HG03354 (cell line): Measurements from ENCODE around the gene GABPB2.
"Not testable (repeated sequence)": the region's sequence is repeated elsewhere in the genome, so short reads cannot be mapped to it uniquely, and the experiment has no call there.

Experiments
- ATAC-seq: cut with Tn5 transposase; IDR thresholded peaks from one replicate; pipeline ENCODE4 v1.9.1; 2021; ENCODE audit warnings: mild to moderate bottlenecking; ENCODE audit not compliant: unreplicated experiment, poor library complexity, severe bottlenecking

The GABPB2 gene

DNA sequence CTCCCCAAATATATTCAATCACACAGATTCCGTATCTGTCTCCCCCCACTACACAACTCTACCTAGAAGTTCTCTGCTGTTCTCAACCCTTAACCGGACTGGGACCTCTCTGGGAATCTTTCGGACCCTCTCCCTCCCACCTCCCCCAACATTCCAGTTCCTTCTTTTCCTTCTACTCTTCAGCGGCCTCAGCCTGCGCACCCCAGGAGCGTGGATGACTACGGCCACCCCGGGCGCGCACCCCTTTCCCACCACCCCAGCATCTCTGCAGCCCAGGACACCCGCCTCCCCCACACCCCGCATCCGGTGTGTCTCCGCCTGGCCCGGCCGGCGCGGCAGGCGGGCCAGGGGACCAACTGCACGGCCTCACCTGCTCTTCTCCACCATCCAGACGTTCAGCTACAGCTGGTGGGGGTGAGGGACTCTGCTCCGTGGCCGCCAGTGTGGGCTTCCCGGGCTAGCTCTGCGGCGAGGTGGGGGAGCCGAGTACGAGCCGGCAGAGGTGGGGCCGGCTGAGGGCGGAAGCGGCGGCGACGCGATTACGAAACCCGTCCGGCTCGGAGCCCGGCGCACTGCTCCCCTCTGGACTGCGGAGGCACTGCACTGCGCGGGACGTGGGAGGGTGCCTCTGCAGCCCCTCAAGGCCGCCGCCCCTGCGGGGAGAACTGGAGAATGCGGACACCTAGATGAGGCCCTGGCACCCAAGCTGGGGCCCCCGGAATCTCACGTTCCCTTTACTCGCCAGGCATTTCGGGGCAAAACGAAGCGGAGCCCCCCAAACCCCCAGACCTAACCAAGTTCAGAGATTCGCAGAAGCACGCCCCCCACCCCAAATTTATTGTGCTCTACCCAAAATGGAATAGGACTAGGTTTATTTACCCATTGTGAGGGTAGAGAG, 11.2 kb upstream of the GABPB2 start, which contains the start of gene CDC42SE1:
Gene CDC42SE1, minus strand, starts transcription at position 514 of the 898 bp plus-strand sequence. CDS start 3,892 bp downstream, outside the sequence.
- ATAC-seq: peak; percentile 87

DNA sequence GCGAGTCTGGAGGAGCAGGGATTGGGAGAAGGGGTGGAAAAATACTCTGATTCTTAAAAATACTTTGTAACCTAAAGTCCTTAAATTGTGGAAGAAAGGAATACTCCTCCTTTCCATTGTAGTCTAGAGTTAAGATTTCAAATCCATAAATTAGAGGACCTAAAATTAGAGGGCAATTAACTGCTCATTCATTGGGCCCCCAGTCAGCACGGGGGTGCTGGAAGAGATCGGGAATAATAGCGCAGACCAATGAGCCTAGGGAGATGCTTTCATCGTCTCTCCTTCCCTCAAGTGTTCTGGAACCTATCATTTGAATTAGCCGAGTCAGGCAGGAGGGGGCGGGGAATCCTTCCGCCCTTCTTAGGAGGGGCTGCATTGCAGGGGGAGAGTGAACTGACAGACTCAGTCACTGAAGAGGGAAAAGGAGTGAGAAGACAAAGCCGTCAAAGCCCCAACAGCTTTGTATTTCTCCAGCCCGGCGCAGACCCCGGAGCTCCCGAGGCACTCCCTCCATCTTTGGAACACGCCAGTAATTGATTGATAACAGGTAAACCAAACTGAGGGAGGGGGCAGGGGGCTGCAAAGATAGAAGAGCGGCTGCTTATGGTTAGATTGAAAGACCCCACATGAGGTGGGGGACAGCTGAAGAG, 10.4 kb upstream of the GABPB2 start, which contains the start of gene MLLT11:
Gene MLLT11, plus strand, starts transcription at position 391 of the 650 bp plus-strand sequence. CDS start 6,828 bp downstream, outside the sequence.
- no peak for ATAC-seq

DNA sequence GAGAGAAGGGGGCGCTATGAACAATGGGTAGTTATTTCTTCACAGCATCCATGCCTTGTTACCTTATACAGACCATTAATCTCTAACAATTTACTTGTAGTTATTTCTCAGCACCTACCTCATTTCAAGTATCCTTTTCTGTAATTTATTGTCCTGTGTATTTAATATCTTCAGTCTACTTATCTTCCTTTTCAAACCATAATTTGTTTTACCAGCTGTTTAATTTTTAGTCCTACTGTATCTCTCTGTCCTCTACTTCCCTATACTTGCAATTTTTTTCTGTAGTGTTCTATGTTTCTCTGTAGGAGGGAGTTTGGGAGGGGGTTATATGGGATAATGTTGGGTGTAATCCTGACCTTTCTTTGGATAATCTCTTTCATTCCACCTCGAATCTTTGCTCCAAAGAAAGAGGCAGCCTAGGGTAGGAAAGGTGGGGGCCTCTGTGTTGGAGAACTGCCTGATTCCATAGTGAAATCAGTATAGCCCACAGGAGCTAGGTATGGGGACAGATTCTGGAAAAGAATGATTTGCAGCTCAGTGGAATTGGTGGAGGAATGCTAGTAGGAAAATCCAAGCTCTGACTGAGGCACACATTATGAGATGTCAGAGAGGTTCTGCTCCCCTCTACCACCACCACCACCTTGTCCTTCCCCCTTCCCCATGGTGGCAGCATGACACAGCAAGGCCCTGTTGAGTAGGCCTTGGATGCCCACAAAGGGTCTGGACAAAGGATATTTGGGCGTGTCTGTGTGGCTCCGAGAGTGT, 9.7 kb upstream of the GABPB2 start:
- ATAC-seq: no peak

DNA sequence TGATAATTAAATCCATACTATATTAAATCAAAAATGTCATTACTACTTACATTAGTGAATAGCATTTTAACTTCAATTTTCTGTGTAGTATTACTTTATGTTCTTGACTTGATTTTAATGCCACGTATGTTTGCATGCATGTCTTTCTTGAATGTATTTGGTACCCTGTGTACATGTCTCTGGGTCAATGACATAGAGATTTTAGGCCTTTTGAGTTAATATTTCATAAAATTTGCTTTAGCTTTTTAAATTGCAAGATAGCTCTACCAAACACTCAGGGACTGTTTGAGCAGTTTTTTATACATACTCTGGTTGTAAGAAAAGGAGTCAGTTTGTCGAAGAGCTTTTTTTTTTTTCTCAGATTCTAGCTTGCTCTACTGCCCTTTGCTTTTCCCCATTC, 8.9 kb upstream of the GABPB2 start:
- ATAC-seq: no peak

DNA sequence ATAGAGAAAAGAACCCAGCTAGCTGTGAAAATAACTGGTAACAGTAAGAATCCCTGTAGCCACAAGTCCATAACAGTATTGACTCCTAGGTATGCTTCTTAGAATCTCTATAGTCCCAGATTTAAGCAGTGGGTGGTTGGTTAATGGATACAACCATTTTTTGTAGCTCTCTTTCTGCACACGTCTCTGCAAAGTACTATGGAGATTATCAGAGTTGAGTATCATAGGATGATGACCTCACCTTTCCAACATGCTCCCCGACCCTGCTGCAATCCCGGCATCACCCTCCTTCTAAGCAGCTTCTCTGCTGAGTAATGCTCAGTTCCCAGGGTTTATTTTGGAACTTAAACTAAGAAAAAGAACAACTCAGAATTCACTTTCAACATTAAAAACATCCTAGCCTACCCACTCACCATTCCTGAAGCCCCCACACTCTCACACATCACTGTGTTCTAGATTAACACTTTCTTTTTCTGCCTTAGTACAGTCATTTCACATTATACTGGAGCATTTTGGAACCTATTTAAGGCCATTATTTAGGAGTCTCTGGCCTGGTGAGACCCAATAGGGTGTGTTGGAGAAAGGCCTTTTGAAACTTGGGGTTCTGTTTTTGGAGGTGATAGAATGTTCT, 7.7 kb upstream of the GABPB2 start:
- ATAC-seq: no peak

DNA sequence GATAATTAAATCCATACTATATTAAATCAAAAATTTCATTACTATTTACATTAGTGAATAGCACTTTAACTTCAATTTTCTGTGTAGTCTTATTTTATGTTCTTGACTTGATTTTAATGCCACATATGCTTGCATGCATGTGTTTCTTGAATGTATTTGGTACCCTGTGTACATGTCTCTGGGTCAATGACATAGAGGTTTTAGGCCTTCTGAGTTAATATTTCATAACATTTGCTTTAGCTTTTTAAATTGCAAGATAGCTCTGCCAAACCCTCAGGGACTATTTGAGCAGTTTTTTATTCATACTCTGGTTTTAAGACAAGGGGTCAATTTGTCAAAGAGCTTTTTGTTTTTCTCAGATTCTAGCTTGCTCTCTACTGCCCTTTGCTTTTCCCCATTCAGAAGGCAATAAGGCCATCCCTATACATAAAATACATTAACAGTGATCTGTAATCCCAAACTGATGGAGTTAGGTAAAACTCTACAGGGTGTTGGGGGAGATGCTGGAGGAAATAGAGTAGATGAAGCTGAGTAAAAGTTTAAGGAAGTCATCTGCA, 5.4 kb upstream of the GABPB2 start:
- no peak for ATAC-seq

DNA sequence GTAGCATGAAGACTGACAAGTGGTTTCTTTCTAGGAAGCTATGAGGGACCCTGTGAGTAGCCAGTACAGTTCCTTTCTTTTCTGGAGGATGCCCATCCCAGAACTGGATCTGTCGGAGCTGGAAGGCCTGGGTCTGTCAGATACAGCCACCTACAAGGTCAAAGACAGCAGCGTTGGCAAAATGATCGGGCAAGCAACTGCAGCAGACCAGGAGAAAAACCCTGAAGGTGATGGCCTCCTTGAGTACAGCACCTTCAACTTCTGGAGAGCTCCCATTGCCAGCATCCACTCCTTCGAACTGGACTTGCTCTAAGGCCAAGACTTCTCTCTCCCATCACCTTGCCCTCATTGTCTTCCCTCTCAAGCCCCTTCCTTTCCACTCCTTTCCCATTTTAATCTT, 3.4 kb upstream of the GABPB2 start:
- no peak for ATAC-seq

DNA sequence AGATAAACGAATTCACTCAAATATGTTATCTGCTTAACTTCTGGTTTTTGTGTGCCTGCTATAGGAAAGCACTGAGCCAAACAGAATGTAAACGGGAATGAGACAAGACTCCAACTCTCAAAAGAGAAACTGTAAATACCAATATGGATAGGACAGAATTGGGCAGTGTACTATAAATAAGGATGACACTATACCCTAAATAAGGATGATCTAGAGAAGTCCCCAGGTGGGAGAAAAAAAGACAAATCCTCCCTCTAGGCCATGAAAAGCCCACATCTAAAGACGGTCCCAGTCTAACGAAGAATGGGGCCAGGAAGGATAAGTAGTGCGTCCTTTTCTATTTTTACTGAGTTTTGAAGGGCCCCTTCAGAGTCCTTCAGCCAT, 1.5 kb upstream of the GABPB2 start:
- ATAC-seq: no peak

DNA sequence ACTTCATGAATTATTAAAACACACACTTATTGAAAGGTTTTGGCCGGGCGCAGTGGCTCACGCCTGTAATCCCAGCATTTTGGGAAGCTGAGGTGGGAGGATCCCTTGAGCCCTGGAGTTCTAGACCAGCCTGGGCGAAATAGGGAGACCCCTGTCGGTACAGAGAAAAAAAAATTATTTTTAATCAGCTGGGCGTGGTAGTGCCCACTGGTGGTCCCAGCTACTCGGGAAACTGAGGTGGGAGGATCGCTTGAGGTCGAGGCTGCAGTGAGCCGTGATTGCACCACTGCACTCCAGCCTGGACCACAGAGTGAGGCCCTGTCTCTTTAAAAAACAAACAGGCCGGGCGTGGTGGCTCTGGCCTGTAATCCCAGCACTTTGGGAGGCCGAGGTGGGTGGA, 1.7 kb downstream of the GABPB2 start:
- ATAC-seq: no peak

DNA sequence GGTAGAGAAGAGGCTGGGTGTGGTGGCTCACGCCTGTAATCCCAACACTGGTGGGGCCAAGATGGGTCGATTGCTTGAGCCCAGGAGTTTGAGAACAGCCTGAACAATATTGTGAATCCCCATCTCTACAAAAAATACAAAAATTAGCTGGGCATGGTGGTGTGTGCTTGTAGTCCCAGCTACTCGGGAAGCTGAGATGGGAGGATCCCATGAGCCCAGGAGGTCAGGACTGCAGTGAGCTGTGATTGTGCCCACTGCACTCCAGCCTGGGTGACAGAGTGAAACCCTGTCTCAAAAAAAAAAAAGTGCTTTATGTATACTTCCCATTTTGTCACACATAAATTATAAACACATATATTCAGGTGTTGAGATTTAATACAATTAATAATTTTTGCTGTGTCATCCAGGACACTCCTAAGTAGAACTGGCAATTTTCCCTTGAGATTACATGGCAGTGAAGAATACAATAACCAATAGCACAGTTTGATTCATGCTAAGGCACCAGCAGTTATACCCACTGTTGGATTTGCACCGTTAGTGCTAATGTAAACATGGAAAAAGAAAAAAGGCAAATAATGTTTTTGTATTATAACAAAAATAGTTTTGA, 15.5 kb downstream of the GABPB2 start:
- ATAC-seq: no peak

DNA sequence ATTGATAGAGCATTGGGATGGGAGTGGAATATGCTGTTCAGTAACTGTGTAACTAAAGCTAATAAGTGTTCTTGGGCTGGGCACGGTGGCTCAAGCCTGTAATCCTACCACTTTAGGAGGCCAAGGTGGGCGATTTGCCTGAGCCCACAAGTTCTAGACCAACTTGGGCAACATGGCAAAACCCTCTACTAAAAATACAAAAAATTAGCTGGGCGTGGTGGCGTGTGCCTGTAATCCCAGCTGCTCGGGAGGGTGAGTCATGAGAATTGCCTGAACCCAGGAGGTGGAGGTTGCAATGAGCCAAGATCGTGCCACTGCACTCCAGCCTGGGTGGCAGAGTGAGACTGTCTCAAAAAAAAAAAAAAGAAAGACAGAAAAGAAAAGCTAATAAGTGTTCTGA, 26.9 kb downstream of the GABPB2 start:
- not testable (repeated sequence) for ATAC-seq

DNA sequence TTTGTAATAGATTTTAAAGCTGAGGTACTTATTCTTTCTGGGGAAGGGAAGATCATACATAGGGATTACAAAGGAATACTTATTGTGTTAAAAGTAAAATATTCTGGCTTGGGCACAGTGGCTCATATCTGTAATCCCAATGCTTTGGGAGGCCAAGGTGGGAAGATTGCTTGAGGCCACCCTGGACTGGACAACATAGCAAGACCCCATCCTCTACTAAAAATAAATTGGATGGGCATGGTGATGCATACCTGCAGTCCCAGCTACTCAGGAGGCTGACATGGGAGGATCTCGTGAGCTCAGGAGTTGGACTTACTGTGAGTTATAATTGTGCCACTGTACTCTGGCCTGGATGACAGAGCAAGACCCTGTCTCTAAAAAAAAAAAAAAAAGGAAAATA, 27.6 kb downstream of the GABPB2 start:
- ATAC-seq: no peak

DNA sequence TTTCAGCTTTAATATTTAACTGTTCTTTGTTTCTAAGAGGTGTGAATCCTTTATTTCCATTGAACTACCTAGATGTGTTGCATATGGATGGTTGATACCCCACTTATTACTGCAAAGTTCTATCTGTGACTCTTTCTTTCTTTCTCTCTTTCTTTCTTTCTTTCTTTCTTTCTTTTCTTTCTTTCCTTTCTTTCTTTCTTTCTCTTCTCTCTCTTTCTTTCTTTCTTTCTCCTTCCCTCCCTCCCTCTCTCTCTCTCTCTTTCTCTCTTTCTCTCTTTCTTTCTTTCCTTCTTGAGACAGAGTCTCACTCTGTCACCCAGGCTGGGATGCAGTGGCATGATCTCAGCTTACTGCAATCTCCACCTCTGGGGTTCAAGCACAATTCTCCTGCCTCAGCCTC, 34.1 kb downstream of the GABPB2 start:
- ATAC-seq: no peak

DNA sequence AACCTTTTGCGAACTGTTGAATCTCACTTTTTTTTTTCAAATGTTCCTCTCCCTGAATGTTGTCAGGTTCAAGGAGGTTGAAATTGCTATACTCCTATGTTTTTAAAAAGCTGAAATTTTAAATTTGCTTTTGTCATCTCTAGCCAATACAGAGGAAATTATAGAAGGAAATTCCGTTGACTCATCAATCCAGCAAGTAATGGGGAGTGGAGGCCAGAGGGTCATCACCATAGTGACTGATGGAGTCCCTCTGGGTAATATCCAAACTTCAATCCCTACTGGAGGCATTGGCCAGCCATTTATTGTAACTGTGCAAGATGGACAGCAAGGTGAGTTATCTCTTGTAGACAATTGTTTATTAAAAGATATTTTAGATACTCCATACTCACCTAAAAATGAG, 36.3 kb downstream of the GABPB2 start:
- ATAC-seq: no peak

DNA sequence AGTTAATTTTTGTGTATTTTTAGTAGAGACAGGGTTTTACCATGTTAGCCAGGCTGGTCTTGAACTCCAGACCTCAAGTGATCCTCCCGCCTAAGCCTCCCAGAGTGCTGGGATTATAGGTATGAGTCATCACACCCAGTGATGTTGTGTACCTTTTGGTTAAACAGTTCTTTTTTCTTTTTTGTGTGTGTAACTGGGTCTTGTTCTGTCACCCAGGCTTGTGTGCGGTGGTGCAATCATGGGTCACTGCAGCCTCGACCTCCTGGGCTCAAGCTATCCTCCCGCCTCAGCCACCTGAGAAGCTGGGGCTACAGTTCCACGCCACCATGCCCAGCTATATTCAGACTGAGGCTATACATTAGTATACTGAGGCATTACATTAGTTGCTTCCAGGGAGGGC, 37.8 kb downstream of the GABPB2 start:
- no peak for ATAC-seq

DNA sequence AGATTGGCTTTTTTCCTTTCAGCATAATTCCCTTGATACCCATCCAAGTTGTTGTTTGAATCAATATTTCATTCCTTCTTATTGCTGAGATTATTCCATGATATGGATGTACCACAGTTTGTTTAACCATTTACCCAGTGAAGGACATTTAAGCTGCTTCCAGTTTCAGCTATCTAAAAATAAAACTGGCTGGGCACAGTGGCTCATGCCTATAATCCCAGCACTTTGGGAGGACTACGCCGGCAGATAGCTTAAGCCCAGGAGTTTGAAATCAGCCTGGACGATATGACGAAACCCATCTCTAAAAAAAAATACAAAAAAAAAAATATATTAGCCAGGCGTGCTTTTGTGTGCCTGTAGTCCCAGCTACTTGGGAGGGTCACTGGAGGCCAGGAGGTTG, 43.3 kb downstream of the GABPB2 start:
- ATAC-seq: no peak

DNA sequence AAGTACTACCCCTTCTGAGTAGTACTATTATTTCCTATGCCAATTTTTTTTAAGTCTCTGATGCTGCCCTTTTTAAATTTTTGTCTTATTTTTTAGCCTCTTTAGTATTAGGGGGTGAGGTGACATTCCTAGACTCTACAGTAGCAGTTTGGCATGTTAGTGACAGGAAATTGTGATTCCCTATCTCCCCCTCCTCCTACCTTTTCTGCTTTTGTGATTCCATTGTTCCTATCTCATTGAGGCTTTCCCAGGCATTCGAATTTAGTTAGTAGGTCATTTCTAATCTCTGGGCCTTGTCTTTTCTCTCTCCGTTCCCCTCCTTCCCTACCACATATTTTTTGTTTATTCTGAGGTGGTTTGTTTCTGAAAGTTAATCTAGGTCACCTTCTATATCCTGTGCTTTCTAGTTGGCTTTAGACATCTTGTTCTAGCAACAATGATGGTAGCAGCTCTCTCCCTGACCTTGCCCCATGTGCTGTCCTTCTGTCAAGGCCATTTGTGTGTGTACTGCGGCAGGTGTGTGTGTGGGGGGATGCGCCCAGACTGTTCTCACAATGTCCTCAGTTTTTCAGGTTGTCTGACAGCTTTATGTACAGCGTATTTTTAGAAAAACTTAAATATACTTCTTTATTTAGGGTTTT, 54.3 kb downstream of the GABPB2 start:
- no peak for ATAC-seq

DNA sequence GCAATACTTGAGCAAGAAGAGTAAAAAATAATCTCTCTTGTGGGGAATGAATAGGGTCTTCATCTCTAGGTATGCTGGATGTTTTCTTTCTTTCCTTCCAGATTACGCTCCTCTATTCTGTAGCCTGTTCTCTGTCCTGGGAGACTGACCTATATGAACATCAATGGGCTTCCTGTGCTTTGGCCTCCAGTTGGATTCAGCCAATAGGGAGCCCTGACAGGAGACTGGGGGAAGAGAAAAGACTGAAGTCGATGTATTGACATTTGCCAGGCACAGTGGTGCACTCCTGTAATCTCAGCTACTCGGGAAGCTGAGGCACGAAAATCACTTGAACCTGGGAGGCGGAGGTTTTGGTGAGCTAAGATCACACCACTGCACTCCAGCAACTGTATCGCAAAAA, 58.2 kb downstream of the GABPB2 start:
- ATAC-seq: no peak
